Measurements from ENCODE around the gene CCER1. TPM values are rescaled to one million over a fixed set of nuclear protein-coding genes. Genes with fewer than 3 reads are reported as not detected.

The CCER1 gene
- total RNA-seq, 1 donor from 2014 or later = not detected

DNA sequence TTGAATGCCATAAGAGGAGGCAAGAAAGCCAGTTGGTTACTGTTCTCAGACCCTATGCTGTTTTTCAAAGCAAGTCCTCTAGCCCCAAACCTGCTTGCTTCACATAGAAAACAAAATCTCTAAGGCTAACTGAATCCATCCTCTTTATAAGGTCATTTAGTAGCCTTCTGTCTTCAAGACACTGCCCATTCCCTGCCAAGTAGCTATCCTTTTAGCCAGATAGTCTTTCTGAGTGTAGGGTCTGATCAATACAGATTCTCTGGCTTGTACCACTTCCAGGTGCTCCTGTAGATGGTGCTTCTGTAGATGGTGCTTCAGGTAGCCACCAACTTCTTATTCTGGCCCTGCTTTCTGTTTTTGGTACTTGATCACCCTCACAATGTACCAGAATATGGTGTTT is 15.9 kb upstream of the CCER1 start:
- no peak for TF ChIP-seq POLR2A (IDR thresholded peaks at IDR 0.05)
- TF ChIP-seq POLR2AphosphoS5 (IDR thresholded peaks at IDR 0.05; ENCODE audit: insufficient read depth in 1 of 2, low read depth in 1 of 2) = no peak
- TF ChIP-seq, protein P1, sequence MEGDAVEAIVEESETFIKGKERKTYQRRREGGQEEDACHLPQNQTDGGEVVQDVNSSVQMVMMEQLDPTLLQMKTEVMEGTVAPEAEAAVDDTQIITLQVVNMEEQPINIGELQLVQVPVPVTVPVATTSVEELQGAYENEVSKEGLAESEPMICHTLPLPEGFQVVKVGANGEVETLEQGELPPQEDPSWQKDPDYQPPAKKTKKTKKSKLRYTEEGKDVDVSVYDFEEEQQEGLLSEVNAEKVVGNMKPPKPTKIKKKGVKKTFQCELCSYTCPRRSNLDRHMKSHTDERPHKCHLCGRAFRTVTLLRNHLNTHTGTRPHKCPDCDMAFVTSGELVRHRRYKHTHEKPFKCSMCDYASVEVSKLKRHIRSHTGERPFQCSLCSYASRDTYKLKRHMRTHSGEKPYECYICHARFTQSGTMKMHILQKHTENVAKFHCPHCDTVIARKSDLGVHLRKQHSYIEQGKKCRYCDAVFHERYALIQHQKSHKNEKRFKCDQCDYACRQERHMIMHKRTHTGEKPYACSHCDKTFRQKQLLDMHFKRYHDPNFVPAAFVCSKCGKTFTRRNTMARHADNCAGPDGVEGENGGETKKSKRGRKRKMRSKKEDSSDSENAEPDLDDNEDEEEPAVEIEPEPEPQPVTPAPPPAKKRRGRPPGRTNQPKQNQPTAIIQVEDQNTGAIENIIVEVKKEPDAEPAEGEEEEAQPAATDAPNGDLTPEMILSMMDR (IDR thresholded peaks at IDR 0.05) = no peak
- Histone ChIP-seq H3K27ac (no peak overlapping the region), H3K27me3 (no peaks in the 10 kb centered on the region), H3K36me3 (no peaks in the 10 kb centered on the region), H3K4me3 (no peak overlapping the region), H3K4me1 (no peaks in the 10 kb centered on the region), H3K9me3 (no peaks in the 10 kb centered on the region)
- intact Hi-C loops (cut with DNase I) = loop anchor here (10.0 kb wide), 2 partner anchors 354 to 384 kb away; no protein-coding TSS in a partner anchor
- DNase-seq (ENCODE audit: extremely low spot score in 2 of 2) = no peak

DNA sequence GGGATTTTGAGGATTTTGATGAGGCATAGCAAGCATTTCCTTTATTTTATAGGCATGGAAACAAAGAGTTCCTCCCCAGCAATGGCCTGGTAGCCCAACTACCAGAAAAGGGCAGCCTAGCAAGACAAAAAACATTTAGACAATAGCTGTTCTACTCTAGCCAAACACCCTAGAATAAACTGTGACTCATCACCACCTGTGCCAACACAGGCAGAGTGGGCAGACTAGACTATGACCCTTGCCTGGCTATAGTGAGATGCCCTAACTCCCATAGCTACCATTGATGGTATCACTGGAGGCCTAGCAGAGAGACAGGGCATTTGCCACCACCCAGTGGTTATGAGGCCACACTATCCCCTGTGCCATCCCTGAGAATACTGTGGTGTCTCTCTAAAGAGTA is 15.5 kb upstream of the CCER1 start:
- intact Hi-C loops (cut with DNase I) = loop anchor here (10.0 kb wide), 2 partner anchors 354 to 384 kb away; no protein-coding TSS in a partner anchor
- TF ChIP-seq, protein P1 (IDR thresholded peaks at IDR 0.05) = no peak
- TF ChIP-seq POLR2A (IDR thresholded peaks at IDR 0.05) (no peak), POLR2AphosphoS5 (IDR thresholded peaks at IDR 0.05; ENCODE audit: insufficient read depth in 1 of 2, low read depth in 1 of 2) (no peak)
- no peak for DNase-seq (ENCODE audit: extremely low spot score in 2 of 2)
- no peak overlapping the region for H3K4me3 ChIP-seq
- H3K9me3 ChIP-seq = no peaks in the 10 kb centered on the region
- H3K36me3 ChIP-seq = no peaks in the 10 kb centered on the region
- H3K27ac ChIP-seq = no peak overlapping the region
- H3K27me3 ChIP-seq = no peaks in the 10 kb centered on the region
- H3K4me1 ChIP-seq = no peaks in the 10 kb centered on the region

DNA sequence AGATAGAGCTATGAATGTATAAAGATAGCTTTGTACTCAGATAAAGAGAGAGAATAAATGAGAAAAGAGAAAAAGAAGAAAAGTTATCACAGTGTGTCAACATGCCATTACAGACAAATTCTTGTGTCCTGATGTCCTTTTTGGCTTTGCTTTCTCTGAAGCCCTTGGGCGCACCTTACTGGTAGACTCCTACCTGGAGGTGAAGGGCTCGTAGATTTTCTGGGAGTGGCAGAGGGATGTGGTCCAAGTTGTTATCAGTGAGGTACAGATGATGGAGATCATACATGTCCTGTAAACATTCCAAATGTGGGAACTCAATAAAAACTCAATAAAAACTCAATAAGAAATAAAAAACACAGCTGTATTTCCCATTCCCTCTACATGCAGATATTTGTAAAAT is 14.9 kb upstream of the CCER1 start:
- Histone ChIP-seq H3K36me3 (no peaks in the 10 kb centered on the region), H3K9me3 (no peaks in the 10 kb centered on the region), H3K4me1 (no peaks in the 10 kb centered on the region), H3K27me3 (no peaks in the 10 kb centered on the region), H3K27ac (no peak overlapping the region), H3K4me3 (no peak overlapping the region)
- TF ChIP-seq POLR2AphosphoS5 (IDR thresholded peaks at IDR 0.05; ENCODE audit: insufficient read depth in 1 of 2, low read depth in 1 of 2) (no peak), POLR2A (IDR thresholded peaks at IDR 0.05) (no peak)
- TF ChIP-seq, protein P1 (IDR thresholded peaks at IDR 0.05) = no peak
- intact Hi-C loops (cut with DNase I) = loop anchor here (10.0 kb wide), 2 partner anchors 355 to 385 kb away; no protein-coding TSS in a partner anchor
- no peak for DNase-seq (ENCODE audit: extremely low spot score in 2 of 2)

DNA sequence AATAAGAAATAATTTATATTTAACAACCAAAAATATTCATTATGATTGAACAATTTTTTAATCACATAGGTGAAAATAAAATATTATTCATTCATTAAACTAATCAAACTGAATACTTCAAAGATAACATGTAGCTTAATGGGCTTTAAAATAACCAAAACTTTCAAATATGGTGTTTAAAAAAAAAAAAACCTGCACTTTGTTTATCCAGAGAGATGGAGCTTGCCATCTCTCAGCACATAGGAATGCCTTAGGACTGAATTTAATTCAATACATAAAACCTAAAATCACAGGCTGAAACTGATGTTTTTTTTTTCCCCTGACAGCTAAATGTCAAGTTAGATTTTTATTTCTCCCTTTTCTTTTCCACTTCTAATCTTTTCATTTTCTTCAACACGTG is 14.4 kb upstream of the CCER1 start:
- TF ChIP-seq POLR2AphosphoS5 (IDR thresholded peaks at IDR 0.05; ENCODE audit: insufficient read depth in 1 of 2, low read depth in 1 of 2) (no peak), POLR2A (IDR thresholded peaks at IDR 0.05) (no peak)
- TF ChIP-seq, protein P1 (IDR thresholded peaks at IDR 0.05) = no peak
- no peaks in the 10 kb centered on the region for H3K4me1 ChIP-seq
- H3K27me3 ChIP-seq = no peaks in the 10 kb centered on the region
- intact Hi-C loops (cut with DNase I) = no loop called here
- H3K36me3 ChIP-seq = no peaks in the 10 kb centered on the region
- no peaks in the 10 kb centered on the region for H3K9me3 ChIP-seq
- DNase-seq (ENCODE audit: extremely low spot score in 2 of 2) = no peak
- H3K27ac ChIP-seq = no peak overlapping the region
- no peak overlapping the region for H3K4me3 ChIP-seq

DNA sequence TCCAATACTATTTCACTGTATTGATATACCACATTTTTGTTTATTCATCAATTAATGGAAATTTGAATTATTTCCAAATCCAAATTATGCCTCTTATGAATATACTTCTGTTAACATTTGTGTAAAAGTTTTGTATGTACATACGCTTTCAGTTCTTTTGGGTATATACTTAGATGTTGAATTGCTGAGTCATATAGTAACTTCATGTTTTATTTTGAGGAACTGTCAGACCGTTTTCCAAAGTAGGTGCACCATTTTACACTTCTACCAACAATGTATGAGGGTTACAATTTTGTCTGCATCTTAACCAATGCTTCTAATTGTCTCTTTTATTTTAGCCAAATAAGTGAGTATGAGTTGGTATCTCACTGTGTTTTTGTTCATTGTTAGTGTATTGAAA is 10.2 kb upstream of the CCER1 start:
- no peaks in the 10 kb centered on the region for H3K9me3 ChIP-seq
- no peaks in the 10 kb centered on the region for H3K4me1 ChIP-seq
- TF ChIP-seq POLR2A (IDR thresholded peaks at IDR 0.05) (no peak), POLR2AphosphoS5 (IDR thresholded peaks at IDR 0.05; ENCODE audit: insufficient read depth in 1 of 2, low read depth in 1 of 2) (no peak)
- TF ChIP-seq, protein P1 (IDR thresholded peaks at IDR 0.05) = no peak
- no peak overlapping the region for H3K4me3 ChIP-seq
- intact Hi-C loops (cut with DNase I) = no loop called here
- no peak overlapping the region for H3K27ac ChIP-seq
- DNase-seq (ENCODE audit: extremely low spot score in 2 of 2) = no peak
- H3K36me3 ChIP-seq = no peaks in the 10 kb centered on the region
- no peaks in the 10 kb centered on the region for H3K27me3 ChIP-seq

Data from vagina (tissue), 2 donors.